HG03575 (cell line): ENCODE data around the gene OR2V1.
"Not testable (repeated sequence)": the region's sequence is repeated elsewhere in the genome, so short reads cannot be mapped to it uniquely, and the experiment has no call there.

Experiments used
- ATAC-seq: cut with Tn5 transposase; IDR thresholded peaks from one replicate; pipeline ENCODE4 v1.9.1; 2021; ENCODE audit not compliant: unreplicated experiment, insufficient number of reproducible peaks, low FRiP score; ENCODE audit errors: extremely low read depth

OR2V1 gene

GRCh38 chr5:181160755-181161533 is 30.0 kb upstream of the OR2V1 start:
- not testable (repeated sequence) for ATAC-seq

GRCh38 chr5:181160152-181160754 is 29.3 kb upstream of the OR2V1 start:
- ATAC-seq: no peak

GRCh38 chr5:181159286-181160151 is 28.6 kb upstream of the OR2V1 start:
- no peak for ATAC-seq

- ATAC-seq: no peak
Measured at GRCh38 chr5:181158869-181159268, 27.9 kb upstream of the OR2V1 start.

- no peak for ATAC-seq
Measured at GRCh38 chr5:181156758-181157157, 25.8 kb upstream of the OR2V1 start.

GRCh38 chr5:181153814-181154213 is 22.8 kb upstream of the OR2V1 start:
- ATAC-seq: no peak

- ATAC-seq: no peak
Measured at GRCh38 chr5:181152406-181152805, 21.4 kb upstream of the OR2V1 start.

- no peak for ATAC-seq
Measured at GRCh38 chr5:181151146-181151545, 20.2 kb upstream of the OR2V1 start.

GRCh38 chr5:181149806-181150733 is 19.1 kb upstream of the OR2V1 start:
- no peak for ATAC-seq

- no peak for ATAC-seq
Measured at GRCh38 chr5:181149355-181149754, 18.4 kb upstream of the OR2V1 start.

- not testable (repeated sequence) for ATAC-seq
Measured at GRCh38 chr5:181146927-181147636, 16.1 kb upstream of the OR2V1 start, which contains the start of gene OR2V2. OR2V2 (plus strand) TSS chr5:181147586; CDS start chr5:181154943, 7,357 bp downstream.

- ATAC-seq: no peak
Measured at GRCh38 chr5:181145133-181145532, 14.2 kb upstream of the OR2V1 start.

- no peak for ATAC-seq
Measured at GRCh38 chr5:181142054-181142453, 11.1 kb upstream of the OR2V1 start.

- no peak for ATAC-seq
Measured at GRCh38 chr5:181140766-181141165, 9.8 kb upstream of the OR2V1 start.

GRCh38 chr5:181138258-181138657 is 7.3 kb upstream of the OR2V1 start:
- no peak for ATAC-seq

GRCh38 chr5:181136361-181136955 is 5.5 kb upstream of the OR2V1 start:
- ATAC-seq: no peak

- ATAC-seq: no peak
Measured at GRCh38 chr5:181134259-181134658, 3.3 kb upstream of the OR2V1 start.
